ENCODE results near the gene PUSL1. TPM values are rescaled to one million over a fixed set of nuclear protein-coding genes. Genes with fewer than 3 reads are reported as not detected.

Gene PUSL1
- total and polyA plus RNA-seq, 2 of the 13 experiments (the other 11 are each of a cell fraction or from before 2014, with no cell fraction given): 8.3 to 22.2 TPM

DNA sequence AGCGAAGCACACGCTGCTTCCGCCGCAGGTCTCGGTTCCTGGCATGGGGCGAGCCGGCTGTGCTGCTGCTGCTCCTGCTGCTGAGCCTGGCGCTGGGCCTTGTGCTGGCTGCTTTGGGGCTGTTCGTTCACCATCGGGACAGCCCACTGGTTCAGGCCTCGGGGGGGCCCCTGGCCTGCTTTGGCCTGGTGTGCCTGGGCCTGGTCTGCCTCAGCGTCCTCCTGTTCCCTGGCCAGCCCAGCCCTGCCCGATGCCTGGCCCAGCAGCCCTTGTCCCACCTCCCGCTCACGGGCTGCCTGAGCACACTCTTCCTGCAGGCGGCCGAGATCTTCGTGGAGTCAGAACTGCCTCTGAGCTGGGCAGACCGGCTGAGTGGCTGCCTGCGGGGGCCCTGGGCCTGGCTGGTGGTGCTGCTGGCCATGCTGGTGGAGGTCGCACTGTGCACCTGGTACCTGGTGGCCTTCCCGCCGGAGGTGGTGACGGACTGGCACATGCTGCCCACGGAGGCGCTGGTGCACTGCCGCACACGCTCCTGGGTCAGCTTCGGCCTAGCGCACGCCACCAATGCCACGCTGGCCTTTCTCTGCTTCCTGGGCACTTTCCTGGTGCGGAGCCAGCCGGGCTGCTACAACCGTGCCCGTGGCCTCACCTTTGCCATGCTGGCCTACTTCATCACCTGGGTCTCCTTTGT lies 25.3 kb downstream of the PUSL1 start (continued):
- TF ChIP-seq ZNF574 (CRISPR knock-in tag; IDR thresholded peaks at IDR 0.05): no peak
- no peak for TF ChIP-seq ZFP37 (CRISPR knock-in tag; IDR thresholded peaks at IDR 0.05; ENCODE audit: borderline replicate concordance)

DNA sequence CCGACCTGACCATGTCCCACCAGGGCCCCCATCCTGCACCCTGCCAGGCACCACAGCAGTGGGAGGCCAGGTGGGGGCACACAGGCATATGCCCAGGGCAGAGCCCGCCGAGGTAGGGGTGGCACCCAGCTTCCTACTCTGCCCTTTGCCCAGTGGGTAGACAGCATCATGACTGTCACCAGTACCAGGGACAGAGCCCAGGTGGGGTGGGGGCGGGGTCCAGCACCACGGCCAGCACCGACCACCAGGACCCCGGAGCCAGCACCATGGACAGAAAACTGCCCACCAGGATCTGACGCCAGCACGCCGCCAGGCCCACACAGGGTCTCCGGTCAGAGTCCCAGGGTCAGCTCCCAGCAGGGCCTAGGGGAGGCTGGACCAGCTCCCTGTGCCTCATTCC lies 26.4 kb downstream of the PUSL1 start:
- POLR2A ChIA-PET: interaction anchor here (1.4 to 3.9 kb wide), 3 partner anchors 11 to 40 kb away, joined by 3 to 12 read pairs (median 4); partner anchors contain the start of genes AURKAIP1 and DVL1
- ATAC-seq (no peak), DNase-seq (ENCODE audit: low spot score) (no peak), FAIRE-seq (no peak)
- WGBS (ENCODE audit: low lambda C conversion rate): 95% methylated on average over 4 of the region's 11 CpGs
- H2AFZ ChIP-seq (ENCODE audit: low read length): no peak overlapping the region
- H3K79me2 ChIP-seq (ENCODE audit: insufficient read depth, low read length): no peaks in the 10 kb centered on the region
- no peak overlapping the region for H3K4me3 ChIP-seq (replicated peaks in 1 of 3; ENCODE audit: insufficient read depth in 1 of 3, low read depth in 2 of 3, low read length in 3 of 3)
- in situ Hi-C loops (cut with HindIII; ENCODE audit: extremely low pct_ligation_motif_present, low pct_unique_long_range_greater_than_20kb) (no loop called here), intact Hi-C loops (cut with micrococcal nuclease; ENCODE audit: unreplicated experiment) (no loop called here)
- CTCF ChIA-PET (ENCODE audit: low intra/inter-chr PET ratio, low total read pairs): no interaction called here
- H3K27me3 ChIP-seq (ENCODE audit: control insufficient read depth in 1 of 2, insufficient read depth in 2 of 2, low read length in 2 of 2): 0 out of 5 replicates have a peak, but pooled peaks cover 0 to 4% of the 10 kb centered on the region in 2 experiments
- no peak overlapping the region for H3K9ac ChIP-seq (ENCODE audit: insufficient read depth, low read depth, low read length)
- no TSS peak for BruUV-seq (replicated peaks)
- H3K36me3 ChIP-seq (replicated peaks in 1 of 2; ENCODE audit: control insufficient read depth in 1 of 2, insufficient read depth in 2 of 2, low read length in 2 of 2): peaks cover 4 to 8% of the 10 kb centered on the region in 2 experiments; a peak in 4 of 5 replicates
- H4K20me1 ChIP-seq (ENCODE audit: insufficient read depth, low read length): peaks cover 7% of the 10 kb centered on the region; the same call in 1 of the 2 replicates
- no peak overlapping the region for H3K27ac ChIP-seq (ENCODE audit: extremely low read length, insufficient read depth, low read length)
- no peaks in the 10 kb centered on the region for H3K9me3 ChIP-seq (ENCODE audit: low read length)
- peaks cover 23% of the 10 kb centered on the region for H3K4me1 ChIP-seq (ENCODE audit: insufficient read depth, low read length)
- no peak overlapping the region for H3K4me2 ChIP-seq (ENCODE audit: low read depth, low read length)
- TF ChIP-seq ZNF383 (CRISPR knock-in tag; IDR thresholded peaks at IDR 0.05; ENCODE audit: borderline replicate concordance): no peak
- no peak for TF ChIP-seq ZNF329 (CRISPR knock-in tag; IDR thresholded peaks at IDR 0.05; ENCODE audit: low read depth)
- TF ChIP-seq, protein P1, sequence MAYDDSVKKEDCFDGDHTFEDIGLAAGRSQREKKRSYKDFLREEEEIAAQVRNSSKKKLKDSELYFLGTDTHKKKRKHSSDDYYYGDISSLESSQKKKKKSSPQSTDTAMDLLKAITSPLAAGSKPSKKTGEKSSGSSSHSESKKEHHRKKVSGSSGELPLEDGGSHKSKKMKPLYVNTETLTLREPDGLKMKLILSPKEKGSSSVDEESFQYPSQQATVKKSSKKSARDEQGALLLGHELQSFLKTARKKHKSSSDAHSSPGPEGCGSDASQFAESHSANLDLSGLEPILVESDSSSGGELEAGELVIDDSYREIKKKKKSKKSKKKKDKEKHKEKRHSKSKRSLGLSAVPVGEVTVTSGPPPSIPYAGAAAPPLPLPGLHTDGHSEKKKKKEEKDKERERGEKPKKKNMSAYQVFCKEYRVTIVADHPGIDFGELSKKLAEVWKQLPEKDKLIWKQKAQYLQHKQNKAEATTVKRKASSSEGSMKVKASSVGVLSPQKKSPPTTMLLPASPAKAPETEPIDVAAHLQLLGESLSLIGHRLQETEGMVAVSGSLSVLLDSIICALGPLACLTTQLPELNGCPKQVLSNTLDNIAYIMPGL (CRISPR knock-in tag; IDR thresholded peaks at IDR 0.05; ENCODE audit: borderline replicate concordance in 1 of 2, low read depth in 1 of 2): no peak
- TF ChIP-seq, protein P2, sequence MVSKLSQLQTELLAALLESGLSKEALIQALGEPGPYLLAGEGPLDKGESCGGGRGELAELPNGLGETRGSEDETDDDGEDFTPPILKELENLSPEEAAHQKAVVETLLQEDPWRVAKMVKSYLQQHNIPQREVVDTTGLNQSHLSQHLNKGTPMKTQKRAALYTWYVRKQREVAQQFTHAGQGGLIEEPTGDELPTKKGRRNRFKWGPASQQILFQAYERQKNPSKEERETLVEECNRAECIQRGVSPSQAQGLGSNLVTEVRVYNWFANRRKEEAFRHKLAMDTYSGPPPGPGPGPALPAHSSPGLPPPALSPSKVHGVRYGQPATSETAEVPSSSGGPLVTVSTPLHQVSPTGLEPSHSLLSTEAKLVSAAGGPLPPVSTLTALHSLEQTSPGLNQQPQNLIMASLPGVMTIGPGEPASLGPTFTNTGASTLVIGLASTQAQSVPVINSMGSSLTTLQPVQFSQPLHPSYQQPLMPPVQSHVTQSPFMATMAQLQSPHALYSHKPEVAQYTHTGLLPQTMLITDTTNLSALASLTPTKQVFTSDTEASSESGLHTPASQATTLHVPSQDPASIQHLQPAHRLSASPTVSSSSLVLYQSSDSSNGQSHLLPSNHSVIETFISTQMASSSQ (IDR thresholded peaks at IDR 0.05; ENCODE audit: low read depth): no peak
- TF ChIP-seq, protein P2 (CRISPR knock-in tag; IDR thresholded peaks at IDR 0.05; ENCODE audit: borderline replicate concordance): no peak
- TF ChIP-seq ZNF333 (CRISPR knock-in tag; IDR thresholded peaks at IDR 0.05; ENCODE audit: borderline replicate concordance): peak; percentile 76; the same call in 1 of the 2 replicates
- TF ChIP-seq ZNF75D (CRISPR knock-in tag; IDR thresholded peaks at IDR 0.05; ENCODE audit: borderline replicate concordance): peak; percentile 52; the same call in 1 of the 2 replicates

All from HepG2 (cell line).